MM.1S (cell line): ENCODE data around the gene DNAJC5.

Experiments used
- EZH2 ChIP-seq: fragments of 300-600 bp; sonication (generic); optimal IDR thresholded peaks from 2 replicates; pipeline ENCODE3; 2017; ENCODE audit warnings: low read depth, mild to moderate bottlenecking, antibody characterized with exemption, low read length, mixed read lengths
- EZH2phosphoT487 ChIP-seq: fragments of 300-600 bp; sonication (generic); IDR thresholded peaks from 2 replicates; pipeline ENCODE4 v1.6.1; 2018; ENCODE audit warnings: antibody characterized with exemption, low read length
- TF ChIP-seq, protein P1 (sequence below): fragments of 300-600 bp; sonication (generic); IDR thresholded peaks from 2 replicates; pipeline ENCODE4 v1.5.1; 2016; ENCODE audit warnings: antibody characterized with exemption, low read length, mixed read lengths

GRCh38 chr20:63976980-63977738 is 82.2 kb downstream of the DNAJC5 start:
- TF ChIP-seq EZH2phosphoT487 (no peak), EZH2 (no peak)
- TF ChIP-seq, protein P1, sequence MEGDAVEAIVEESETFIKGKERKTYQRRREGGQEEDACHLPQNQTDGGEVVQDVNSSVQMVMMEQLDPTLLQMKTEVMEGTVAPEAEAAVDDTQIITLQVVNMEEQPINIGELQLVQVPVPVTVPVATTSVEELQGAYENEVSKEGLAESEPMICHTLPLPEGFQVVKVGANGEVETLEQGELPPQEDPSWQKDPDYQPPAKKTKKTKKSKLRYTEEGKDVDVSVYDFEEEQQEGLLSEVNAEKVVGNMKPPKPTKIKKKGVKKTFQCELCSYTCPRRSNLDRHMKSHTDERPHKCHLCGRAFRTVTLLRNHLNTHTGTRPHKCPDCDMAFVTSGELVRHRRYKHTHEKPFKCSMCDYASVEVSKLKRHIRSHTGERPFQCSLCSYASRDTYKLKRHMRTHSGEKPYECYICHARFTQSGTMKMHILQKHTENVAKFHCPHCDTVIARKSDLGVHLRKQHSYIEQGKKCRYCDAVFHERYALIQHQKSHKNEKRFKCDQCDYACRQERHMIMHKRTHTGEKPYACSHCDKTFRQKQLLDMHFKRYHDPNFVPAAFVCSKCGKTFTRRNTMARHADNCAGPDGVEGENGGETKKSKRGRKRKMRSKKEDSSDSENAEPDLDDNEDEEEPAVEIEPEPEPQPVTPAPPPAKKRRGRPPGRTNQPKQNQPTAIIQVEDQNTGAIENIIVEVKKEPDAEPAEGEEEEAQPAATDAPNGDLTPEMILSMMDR, result no peak
